ENCODE measurements around the gene THAP4. TPM values are rescaled to one million over a fixed set of nuclear protein-coding genes. Genes with fewer than 3 reads are reported as not detected.

Gene THAP4
- total and polyA plus RNA-seq, 2 of the 4 experiments (the other 2 are of a cell fraction) = 33.9 to 55.1 TPM

GRCh38 chr2:241655516-241656189 is 18.7 kb upstream of the THAP4 start:
- no peak overlapping the region for H3K4me2 ChIP-seq (ENCODE audit: low read depth, low read length)
- no peak overlapping the region for H2AFZ ChIP-seq (replicated peaks; ENCODE audit: low read length, poor library complexity)
- H3K23ac ChIP-seq (ENCODE audit: low read depth, low read length) = no peak overlapping the region
- H3K9me1 ChIP-seq (ENCODE audit: insufficient read depth, low read length) = 0 out of 2 replicates have a peak, but pooled peaks cover 2% of the 10 kb centered on the region
- in situ Hi-C loops (cut with MboI; ENCODE audit: low sequenced_read_pairs) (loop anchor here (25.0 kb wide), 1 partner anchor 793 kb away; the partner anchor contains the start of gene AGXT), dilution Hi-C loops (cut with HindIII; ENCODE audit: low sequenced_read_pairs, unreplicated experiment) (no loop called here), intact Hi-C loops (cut with micrococcal nuclease) (loop anchor here (5.0 kb wide), 1 partner anchor 298 kb away; the partner anchor contains the start of gene FARP2)
- H2BK20ac ChIP-seq (ENCODE audit: low read depth, low read length) = no peak overlapping the region
- H2BK120ac ChIP-seq (ENCODE audit: low read depth, low read length) = no peak overlapping the region
- ChIA-PET CTCF (no interaction called here), POLR2A (ENCODE audit: unreplicated experiment) (interaction anchor here (0.6 kb wide), 1 partner anchor 66 kb away, joined by 4 read pairs; no protein-coding TSS in a partner anchor)
- no peak overlapping the region for H4K91ac ChIP-seq (ENCODE audit: insufficient read depth, low read depth, low read length)
- no peak overlapping the region for H4K5ac ChIP-seq (ENCODE audit: low read depth, low read length)
- H2BK5ac ChIP-seq (ENCODE audit: low read depth, low read length, poor library complexity, severe bottlenecking) = no peak overlapping the region
- ATAC-seq (ENCODE audit: low read depth) = no peak
- H3K9ac ChIP-seq (ENCODE audit: low read depth, low read length) = no peak overlapping the region
- no peak overlapping the region for H3K27ac ChIP-seq (ENCODE audit: insufficient read depth, low read length)
- 92% methylated on average over 13 of the region's 17 CpGs; no CpG with 5 or more reads in 1 of the 2 experiments for WGBS, 2 experiments (ENCODE audit: extremely low coverage in 2 of 2, insufficient read length in 1 of 2)
- no peak overlapping the region for H3K4ac ChIP-seq (ENCODE audit: low read depth, low read length)
- peaks cover 12% of the 10 kb centered on the region for H4K20me1 ChIP-seq (ENCODE audit: insufficient read depth, low read length)
- no peak overlapping the region for H2BK15ac ChIP-seq (ENCODE audit: low read depth, low read length)
- peaks cover 61% of the 10 kb centered on the region for H3K36me3 ChIP-seq (ENCODE audit: control insufficient read depth, insufficient read depth, low read length)
- H3K79me1 ChIP-seq (ENCODE audit: low read depth in 1 of 2, low read length in 2 of 2) = peaks cover 16 to 25% of the 10 kb centered on the region in 2 experiments; a peak in 3 of 4 replicates
- H2AK9ac ChIP-seq (replicated peaks; ENCODE audit: low read depth, low read length, poor library complexity) = no peak overlapping the region
- H3K27me3 ChIP-seq (ENCODE audit: control insufficient read depth, insufficient read depth, low read length) = no peaks in the 10 kb centered on the region
- no peak overlapping the region for H2AK5ac ChIP-seq (ENCODE audit: low read depth, low read length)
- no peak for DNase-seq
- no peak overlapping the region for H4K8ac ChIP-seq (ENCODE audit: low read depth in 2 of 2, low read length in 2 of 2)
- no peak for TF ChIP-seq FOS (IDR thresholded peaks at IDR 0.05; ENCODE audit: low read depth, low read length)
- H3K14ac ChIP-seq (replicated peaks; ENCODE audit: low read depth, low read length) = no peak overlapping the region
- no peak overlapping the region for H3K4me3 ChIP-seq (ENCODE audit: insufficient read depth, low read depth, low read length)
- BruUV-seq (replicated peaks) = no TSS peak
- no peaks in the 10 kb centered on the region for H3K4me1 ChIP-seq (ENCODE audit: control insufficient read depth, insufficient read depth, low read length)
- no peak overlapping the region for H3K56ac ChIP-seq (ENCODE audit: extremely low read depth, insufficient read depth, low read length)
- H3K9me3 ChIP-seq (ENCODE audit: control insufficient read depth, insufficient read depth, low read length) = no peaks in the 10 kb centered on the region
- no peak overlapping the region for H3K18ac ChIP-seq (ENCODE audit: low read depth, low read length)
